H9 (cell line): ENCODE data around the gene TGIF1. TPM values are rescaled to one million over a fixed set of nuclear protein-coding genes. Genes with fewer than 3 reads are reported as not detected.

Source experiments
- DNase-seq: peaks from one replicate; pipeline ENCODE4 v3.0.0-alpha.2; 2017
- H2AFZ ChIP-seq: one replicate; pipeline ENCODE4 v1.6.1; 2013; ENCODE audit warnings: mild to moderate bottlenecking, low read length, control low read depth, moderate library complexity
- H2AK5ac ChIP-seq: 2 replicates; pipeline ENCODE4 v1.6.1; 2013; ENCODE audit warnings: low read length, control low read depth, mixed read lengths; ENCODE audit not compliant: insufficient read length
- H2BK120ac ChIP-seq: one replicate; pipeline ENCODE4 v1.6.1; 2013; ENCODE audit warnings: low read depth, mild to moderate bottlenecking, low read length, control low read depth, inconsistent platforms; ENCODE audit not compliant: poor library complexity, severe bottlenecking
- H2BK12ac ChIP-seq: 2 replicates; pipeline ENCODE4 v1.6.1; 2013; ENCODE audit warnings: low read length, control low read depth, mixed read lengths, low read depth; ENCODE audit not compliant: insufficient read length
- H2BK15ac ChIP-seq: 2 replicates; pipeline ENCODE4 v1.6.1; 2013; ENCODE audit warnings: low read depth, low read length, control low read depth
- H2BK20ac ChIP-seq: one replicate; pipeline ENCODE4 v1.6.1; 2013; ENCODE audit warnings: low read depth, mild to moderate bottlenecking, low read length, control low read depth, inconsistent platforms; ENCODE audit not compliant: poor library complexity, severe bottlenecking
- H2BK5ac ChIP-seq: 2 replicates; pipeline ENCODE4 v1.6.1; 2013; ENCODE audit warnings: low read length, control low read depth, mixed read lengths; ENCODE audit not compliant: insufficient read length
- H3K14ac ChIP-seq: 2 replicates; pipeline ENCODE4 v1.6.1; 2013; ENCODE audit warnings: low read length, control low read depth; ENCODE audit not compliant: insufficient read depth
- H3K18ac ChIP-seq: 2 replicates; pipeline ENCODE4 v1.6.1; 2013; ENCODE audit warnings: low read depth, mild to moderate bottlenecking, mixed read lengths, low read length, control low read depth; ENCODE audit not compliant: insufficient read length
- H3K23ac ChIP-seq: 2 replicates; pipeline ENCODE4 v1.6.1; 2013; ENCODE audit warnings: low read length, control low read depth, mixed read lengths, low read depth; ENCODE audit not compliant: insufficient read length
- H3K23me2 ChIP-seq: 2 replicates; pipeline ENCODE4 v1.6.1; 2013; ENCODE audit warnings: low read depth, mild to moderate bottlenecking, mixed read lengths, low read length, control low read depth; ENCODE audit not compliant: insufficient read length, poor library complexity, severe bottlenecking
- H3K27ac ChIP-seq: 2 replicates; pipeline ENCODE4 v1.5.1; 2013; ENCODE audit warnings: low read length, control low read depth, mixed read lengths, low read depth; ENCODE audit not compliant: insufficient read length
- H3K27me3 ChIP-seq: 2 replicates; pipeline ENCODE4 v1.6.1; 2013; ENCODE audit warnings: low read length, control low read depth, inconsistent platforms; ENCODE audit not compliant: insufficient read depth
- H3K4ac ChIP-seq: 2 replicates; pipeline ENCODE4 v1.6.1; 2013; ENCODE audit warnings: low read depth, mild to moderate bottlenecking, control low read depth, inconsistent platforms, low read length, moderate library complexity
- H3K4me1 ChIP-seq: 2 replicates; pipeline ENCODE4 v1.6.1; 2013; ENCODE audit warnings: low read length, control low read depth, inconsistent platforms; ENCODE audit not compliant: insufficient read depth
- H3K4me2 ChIP-seq: 2 replicates; pipeline ENCODE4 v1.6.1; 2013; ENCODE audit warnings: low read length, control low read depth, mixed read lengths; ENCODE audit not compliant: insufficient read length, insufficient read depth
- H3K56ac ChIP-seq: 2 replicates; pipeline ENCODE4 v1.6.1; 2013; ENCODE audit warnings: low read depth, mild to moderate bottlenecking, mixed read lengths, low read length, control low read depth; ENCODE audit not compliant: insufficient read length
- H3K79me1 ChIP-seq: 2 replicates; pipeline ENCODE4 v1.6.1; 2013; ENCODE audit warnings: low read depth, mild to moderate bottlenecking, moderate library complexity, low read length, control low read depth, inconsistent platforms; ENCODE audit not compliant: insufficient read depth, poor library complexity, severe bottlenecking
- H3K79me2 ChIP-seq: 2 replicates; pipeline ENCODE4 v1.6.1; 2013; ENCODE audit warnings: low read length, control low read depth, inconsistent platforms; ENCODE audit not compliant: insufficient read depth
- H3K9ac ChIP-seq: 2 replicates; pipeline ENCODE4 v1.6.1; 2013; ENCODE audit warnings: low read length, control low read depth, mixed read lengths; ENCODE audit not compliant: insufficient read length; ENCODE audit errors: extremely low read depth
- H3K9me3 ChIP-seq: one replicate; pipeline ENCODE4 v1.6.1; 2013; ENCODE audit warnings: low read depth, low read length, inconsistent platforms; ENCODE audit not compliant: control insufficient read depth
- H3T11ph ChIP-seq: one replicate; pipeline ENCODE4 v1.6.1; 2013; ENCODE audit warnings: mild to moderate bottlenecking, low read length, control low read depth, inconsistent platforms
- H4K20me1 ChIP-seq: one replicate; pipeline ENCODE4 v1.6.1; 2013; ENCODE audit not compliant: control insufficient read depth, insufficient read length, insufficient read depth
- H4K5ac ChIP-seq: 2 replicates; pipeline ENCODE4 v1.6.1; 2013; ENCODE audit warnings: low read depth, mild to moderate bottlenecking, mixed read lengths, low read length, control low read depth; ENCODE audit not compliant: insufficient read length
- H4K8ac ChIP-seq: replicated peaks from 2 replicates; pipeline ENCODE4 v1.6.1; 2013; ENCODE audit warnings: low read length, control low read depth, mixed read lengths, low read depth; ENCODE audit not compliant: insufficient read length
- H4K91ac ChIP-seq: 2 replicates; pipeline ENCODE4 v1.6.1; 2013; ENCODE audit warnings: low read depth, mild to moderate bottlenecking, moderate library complexity, mixed read lengths, low read length, control low read depth; ENCODE audit not compliant: insufficient read length
- H3K27ac Mint-ChIP-seq, 3 experiments: 2 replicates in 2 of 3; 3 replicates in 1 of 3; pipeline ENCODE4 v1.8.0; 2020 to 2021; ENCODE audit warnings: mixed read lengths in 3 of 3, mild to moderate bottlenecking in 1 of 3, moderate library complexity in 1 of 3
- H3K27me3 Mint-ChIP-seq: 2 replicates; pipeline ENCODE4 v1.8.0; 2021; ENCODE audit warnings: low read depth, mild to moderate bottlenecking, moderate library complexity, mixed read lengths
- H3K36me3 Mint-ChIP-seq, 3 experiments: 2 replicates in 2 of 3; 3 replicates in 1 of 3; pipeline ENCODE4 v1.8.0; 2020 to 2021; ENCODE audit warnings: low read depth in 3 of 3, mixed read lengths in 3 of 3; ENCODE audit not compliant: insufficient read depth in 1 of 3
- H3K4me1 Mint-ChIP-seq, 2 experiments: 2 replicates each; pipeline ENCODE4 v1.8.0; 2020; ENCODE audit warnings: mixed read lengths in 2 of 2
- H3K4me3 Mint-ChIP-seq, 2 experiments: 2 replicates in 1 of 2; 3 replicates in 1 of 2; pipeline ENCODE4 v1.8.0; 2020 to 2021; ENCODE audit warnings: mild to moderate bottlenecking in 2 of 2, mixed read lengths in 2 of 2, moderate library complexity in 1 of 2
- H3K9me3 Mint-ChIP-seq, 2 experiments: 2 replicates in 1 of 2; 3 replicates in 1 of 2; pipeline ENCODE4 v1.8.0; 2020; ENCODE audit warnings: mild to moderate bottlenecking in 2 of 2, mixed read lengths in 2 of 2, moderate library complexity in 1 of 2
- WGBS: extraction: QIAGEN DNeasy Blood & Tissue Kit; methylation state at CpG from one replicate; pipeline ENCODE4 v1.1.7; 2013; ENCODE audit warnings: missing lambda C conversion rate, low lambda C conversion rate, mixed read lengths; ENCODE audit not compliant: insufficient read length; ENCODE audit errors: extremely low coverage; 5-methylcytosine and 5-hydroxymethylcytosine counted together
- total RNA-seq: library from RNA; stranded (reverse); gene quantifications from 2 replicates; pipeline ENCODE4 v1.2.1, GENCODE V29; 2021
- TF ChIP-seq, protein P1 (sequence below): fragments of 200-600 bp; sonication (generic); conservative IDR thresholded peaks from 3 replicates; pipeline ENCODE4 v1.8.0; 2021; ENCODE audit warnings: antibody characterized with exemption, mild to moderate bottlenecking

The TGIF1 gene
- total RNA-seq, 1 experiment from 2014 or later = 261 TPM

DNA sequence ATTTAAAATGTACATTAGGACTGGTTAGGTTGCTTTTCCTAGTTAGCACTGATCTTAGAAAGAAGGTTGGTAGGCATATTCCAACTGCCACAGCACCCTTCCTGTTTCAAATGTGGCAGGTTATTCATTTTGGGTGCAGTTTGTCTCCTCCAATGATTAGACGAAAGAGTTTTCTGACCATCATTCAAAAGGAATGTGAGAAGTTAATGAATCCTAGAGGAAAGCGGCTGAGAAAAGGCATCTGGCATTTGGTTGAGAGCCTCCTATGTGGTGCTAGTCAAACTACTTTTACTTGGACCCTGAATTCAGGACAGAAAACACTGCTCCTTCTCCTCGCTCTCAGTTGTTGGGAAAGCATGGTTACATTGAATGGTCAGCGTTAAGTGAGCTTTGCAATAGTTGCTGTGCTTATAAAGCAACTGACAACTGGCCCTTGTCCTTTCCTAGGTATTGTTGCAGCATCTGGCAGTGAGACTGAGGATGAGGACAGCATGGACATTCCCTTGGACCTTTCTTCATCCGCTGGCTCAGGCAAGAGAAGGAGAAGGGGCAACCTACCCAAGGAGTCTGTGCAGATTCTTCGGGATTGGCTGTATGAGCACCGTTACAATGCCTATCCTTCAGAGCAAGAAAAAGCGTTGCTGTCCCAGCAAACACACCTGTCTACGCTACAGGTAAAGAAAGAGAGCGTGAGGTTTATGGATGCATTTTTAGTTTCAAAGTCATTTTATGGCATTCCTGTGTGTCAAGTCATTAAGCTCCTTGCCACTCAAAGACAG is 6.1 kb downstream of the TGIF1 start:
- Histone ChIP-seq H3T11ph (no peak overlapping the region), H3K9ac (no peak overlapping the region), H3K14ac (no peak overlapping the region), H3K27me3 (no peaks in the 10 kb centered on the region), H3K18ac (no peak overlapping the region), H3K23ac (peak overlapping the region; percentile 29), H2AK5ac (no peak overlapping the region), H4K20me1 (no peaks in the 10 kb centered on the region), H2BK20ac (no peak overlapping the region), H3K4me2 (peak overlapping the region; percentile 14), H2BK15ac (no peak overlapping the region), H3K9me3 (no peaks in the 10 kb centered on the region), H3K79me2 (peaks cover 32% of the 10 kb centered on the region; the same call in 1 of the 2 replicates), H2BK120ac (no peak overlapping the region), H4K8ac (no peak overlapping the region), H3K4ac (no peak overlapping the region), H3K56ac (no peak overlapping the region), H3K27ac (peak overlapping the region; percentile 46), H3K79me1 (peaks cover 4% of the 10 kb centered on the region), H3K4me1 (peaks cover 11% of the 10 kb centered on the region; the same call in 1 of the 2 replicates), H2BK5ac (no peak overlapping the region), H3K23me2 (peaks cover 17% of the 10 kb centered on the region), H2AFZ (no peak overlapping the region), H4K5ac (no peak overlapping the region), H2BK12ac (no peak overlapping the region), H4K91ac (no peak overlapping the region)
- DNase-seq = no peak
- Mint-ChIP-seq H3K36me3 (peaks cover 71 to 78% (median 73%) of the 10 kb centered on the region in 3 experiments), H3K4me1 (peaks cover 62% of the 10 kb centered on the region in 2 experiments), H3K27me3 (peaks cover 2% of the 10 kb centered on the region; the same call in 1 of the 2 replicates), H3K9me3 (peaks cover 4 to 12% of the 10 kb centered on the region in 2 experiments; a peak in 4 of 5 replicates), H3K27ac (peak overlapping the region; percentile 94 to 99 (median 97)), H3K4me3 (peak overlapping the region; percentile 98 to 99)
- WGBS = no CpG with 5 or more reads among the region's 10 CpGs
- TF ChIP-seq, protein P1, sequence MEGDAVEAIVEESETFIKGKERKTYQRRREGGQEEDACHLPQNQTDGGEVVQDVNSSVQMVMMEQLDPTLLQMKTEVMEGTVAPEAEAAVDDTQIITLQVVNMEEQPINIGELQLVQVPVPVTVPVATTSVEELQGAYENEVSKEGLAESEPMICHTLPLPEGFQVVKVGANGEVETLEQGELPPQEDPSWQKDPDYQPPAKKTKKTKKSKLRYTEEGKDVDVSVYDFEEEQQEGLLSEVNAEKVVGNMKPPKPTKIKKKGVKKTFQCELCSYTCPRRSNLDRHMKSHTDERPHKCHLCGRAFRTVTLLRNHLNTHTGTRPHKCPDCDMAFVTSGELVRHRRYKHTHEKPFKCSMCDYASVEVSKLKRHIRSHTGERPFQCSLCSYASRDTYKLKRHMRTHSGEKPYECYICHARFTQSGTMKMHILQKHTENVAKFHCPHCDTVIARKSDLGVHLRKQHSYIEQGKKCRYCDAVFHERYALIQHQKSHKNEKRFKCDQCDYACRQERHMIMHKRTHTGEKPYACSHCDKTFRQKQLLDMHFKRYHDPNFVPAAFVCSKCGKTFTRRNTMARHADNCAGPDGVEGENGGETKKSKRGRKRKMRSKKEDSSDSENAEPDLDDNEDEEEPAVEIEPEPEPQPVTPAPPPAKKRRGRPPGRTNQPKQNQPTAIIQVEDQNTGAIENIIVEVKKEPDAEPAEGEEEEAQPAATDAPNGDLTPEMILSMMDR = no peak
